ENCODE measurements around the gene STK4. TPM values are rescaled to one million over a fixed set of nuclear protein-coding genes. Genes with fewer than 3 reads are reported as not detected.

The STK4 gene
- total RNA-seq, 1 experiment from 2014 or later, result 31.4 TPM

- in situ Hi-C loops (cut with HindIII; ENCODE audit: low pct_unique_long_range_greater_than_20kb, low sequenced_read_pairs), result no loop called here
- DNase-seq (ENCODE audit: low read depth, low spot score), result no peak
Observed at GRCh38 chr20:44967207-44967807, 995 bp downstream of the STK4 start.

- in situ Hi-C loops (cut with HindIII; ENCODE audit: low pct_unique_long_range_greater_than_20kb, low sequenced_read_pairs), result no loop called here
- no peak for DNase-seq (ENCODE audit: low read depth, low spot score)
Observed at GRCh38 chr20:44969300-44969894, 3.1 kb downstream of the STK4 start.

GRCh38 chr20:44970243-44970757 lies 4.0 kb downstream of the STK4 start:
- in situ Hi-C loops (cut with HindIII; ENCODE audit: low pct_unique_long_range_greater_than_20kb, low sequenced_read_pairs), result no loop called here
- no peak for DNase-seq (ENCODE audit: low read depth, low spot score)

GRCh38 chr20:44973053-44973452 lies 6.7 kb downstream of the STK4 start:
- in situ Hi-C loops (cut with HindIII; ENCODE audit: low pct_unique_long_range_greater_than_20kb, low sequenced_read_pairs), result no loop called here
- DNase-seq (ENCODE audit: low read depth, low spot score), result no peak

- in situ Hi-C loops (cut with HindIII; ENCODE audit: low pct_unique_long_range_greater_than_20kb, low sequenced_read_pairs), result no loop called here
- DNase-seq (ENCODE audit: low read depth, low spot score), result no peak
Observed at GRCh38 chr20:44976698-44977097, 10.4 kb downstream of the STK4 start.

- in situ Hi-C loops (cut with HindIII; ENCODE audit: low pct_unique_long_range_greater_than_20kb, low sequenced_read_pairs), result no loop called here
Observed at GRCh38 chr20:44979090-44979621, 12.8 kb downstream of the STK4 start.

GRCh38 chr20:44981736-44982406 lies 15.6 kb downstream of the STK4 start:
- DNase-seq (ENCODE audit: low read depth, low spot score), result no peak
- in situ Hi-C loops (cut with HindIII; ENCODE audit: low pct_unique_long_range_greater_than_20kb, low sequenced_read_pairs), result no loop called here

More at GRCh38 chr20:44979090-44979621, 12.8 kb downstream of the STK4 start:
- peak; percentile 32 for DNase-seq (ENCODE audit: low read depth, low spot score)

GRCh38 chr20:44983093-44983674 lies 16.9 kb downstream of the STK4 start:
- DNase-seq (ENCODE audit: low read depth, low spot score), result no peak
- in situ Hi-C loops (cut with HindIII; ENCODE audit: low pct_unique_long_range_greater_than_20kb, low sequenced_read_pairs), result no loop called here

GRCh38 chr20:44988631-44989171 lies 22.4 kb downstream of the STK4 start:
- no peak for DNase-seq (ENCODE audit: low read depth, low spot score)

GRCh38 chr20:44990425-44990824 lies 24.1 kb downstream of the STK4 start:
- no peak for DNase-seq (ENCODE audit: low read depth, low spot score)
- in situ Hi-C loops (cut with HindIII; ENCODE audit: low pct_unique_long_range_greater_than_20kb, low sequenced_read_pairs), result no loop called here

More at GRCh38 chr20:44988631-44989171, 22.4 kb downstream of the STK4 start:
- in situ Hi-C loops (cut with HindIII; ENCODE audit: low pct_unique_long_range_greater_than_20kb, low sequenced_read_pairs), result no loop called here

- no peak for DNase-seq (ENCODE audit: low read depth, low spot score)
- in situ Hi-C loops (cut with HindIII; ENCODE audit: low pct_unique_long_range_greater_than_20kb, low sequenced_read_pairs), result no loop called here
Observed at GRCh38 chr20:44990957-44991356, 24.6 kb downstream of the STK4 start.

- in situ Hi-C loops (cut with HindIII; ENCODE audit: low pct_unique_long_range_greater_than_20kb, low sequenced_read_pairs), result no loop called here
Observed at GRCh38 chr20:44993343-44993742, 27.0 kb downstream of the STK4 start.

GRCh38 chr20:44997171-44997570 lies 30.9 kb downstream of the STK4 start:
- in situ Hi-C loops (cut with HindIII; ENCODE audit: low pct_unique_long_range_greater_than_20kb, low sequenced_read_pairs), result no loop called here
- no peak for DNase-seq (ENCODE audit: low read depth, low spot score)

More at GRCh38 chr20:44993343-44993742, 27.0 kb downstream of the STK4 start:
- DNase-seq (ENCODE audit: low read depth, low spot score), result no peak

GRCh38 chr20:44997668-44998067 lies 31.4 kb downstream of the STK4 start:
- DNase-seq (ENCODE audit: low read depth, low spot score), result no peak
- in situ Hi-C loops (cut with HindIII; ENCODE audit: low pct_unique_long_range_greater_than_20kb, low sequenced_read_pairs), result no loop called here

GRCh38 chr20:45008521-45009049 lies 42.3 kb downstream of the STK4 start:
- in situ Hi-C loops (cut with HindIII; ENCODE audit: low pct_unique_long_range_greater_than_20kb, low sequenced_read_pairs), result no loop called here
- no peak for DNase-seq (ENCODE audit: low read depth, low spot score)

GRCh38 chr20:45010399-45010828 lies 44.1 kb downstream of the STK4 start:
- in situ Hi-C loops (cut with HindIII; ENCODE audit: low pct_unique_long_range_greater_than_20kb, low sequenced_read_pairs), result no loop called here
- no peak for DNase-seq (ENCODE audit: low read depth, low spot score)

GRCh38 chr20:45011108-45011526 lies 44.8 kb downstream of the STK4 start:
- in situ Hi-C loops (cut with HindIII; ENCODE audit: low pct_unique_long_range_greater_than_20kb, low sequenced_read_pairs), result no loop called here
- DNase-seq (ENCODE audit: low read depth, low spot score), result peak; percentile 88

All from SK-MEL-5 (cell line).